Measurements from ENCODE around the gene BCAR1. TPM values are rescaled to one million over a fixed set of nuclear protein-coding genes. Genes with fewer than 3 reads are reported as not detected.
A peak's percentile ranks its signal among the peaks of the same experiment; 100 is the strongest.

BCAR1 gene
- polyA plus RNA-seq, 4 donors = 57.1 to 105 (median 77.6) TPM

DNA sequence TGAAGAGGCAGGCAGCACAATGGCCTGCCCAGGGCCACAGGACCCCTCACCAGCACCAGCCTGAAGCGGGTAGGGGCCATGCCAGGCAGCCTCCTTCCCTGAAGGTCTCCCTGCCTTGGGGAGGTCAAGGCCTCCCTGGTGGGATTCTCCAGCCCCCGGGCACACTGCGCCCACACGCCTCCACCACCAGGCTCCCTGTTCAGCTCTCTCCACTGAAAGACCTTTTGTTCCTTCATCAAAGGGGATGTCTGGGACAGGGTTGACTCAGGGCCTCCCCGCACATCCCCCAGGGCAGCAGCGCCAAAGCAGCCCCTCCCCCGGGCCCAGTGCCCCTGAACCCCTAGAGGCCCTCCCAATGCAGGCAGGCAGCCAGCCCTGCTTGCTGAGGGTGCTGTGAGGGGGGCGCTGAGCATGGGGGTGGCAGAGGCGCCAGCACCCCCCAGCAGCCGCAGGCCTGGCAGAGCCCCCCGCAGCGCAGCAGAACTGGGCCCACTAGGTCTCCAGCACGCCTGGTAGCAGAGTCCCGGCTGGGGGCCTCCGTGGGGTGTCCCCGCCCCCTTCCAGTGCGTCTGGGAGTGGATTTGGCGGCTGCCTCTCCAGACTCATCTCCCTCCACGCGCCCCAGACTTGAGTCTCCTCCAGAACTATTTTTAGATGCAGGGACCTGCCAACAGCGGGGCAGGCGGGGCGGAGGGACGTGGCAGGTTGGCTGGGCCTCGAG is 13.1 kb downstream of the BCAR1 start:
- FAIRE-seq (no peak), DNase-seq (no peak)
- peaks cover 6 to 99% (median 17%) of the 10 kb centered on the region in 3 donors for H3K36me3 ChIP-seq (ENCODE audit: control insufficient read depth in 3 of 3, insufficient read depth in 2 of 3, low read depth in 1 of 3, low read length in 3 of 3)
- H3K4me3 ChIP-seq (ENCODE audit: low read depth in 1 of 3, low read length in 3 of 3) = no peak overlapping the region
- H3K9me3 ChIP-seq (ENCODE audit: control insufficient read depth in 2 of 2, insufficient read depth in 1 of 2, low read depth in 1 of 2, low read length in 1 of 2) = no peaks in the 10 kb centered on the region
- peaks cover 0 to 23% (median 0%) of the 10 kb centered on the region in 3 donors for H3K4me1 ChIP-seq (ENCODE audit: control insufficient read depth in 3 of 3, insufficient read depth in 2 of 3, low read depth in 1 of 3, low read length in 2 of 3)
- peak overlapping the region in 1 of 3 donors; percentile 71 for H3K27ac ChIP-seq (ENCODE audit: low read depth in 1 of 3, low read length in 2 of 3)
- H3K27me3 ChIP-seq (ENCODE audit: control insufficient read depth in 3 of 3, insufficient read depth in 3 of 3, low read length in 3 of 3) = no peaks in the 10 kb centered on the region
- 49 to 60% (median 53%) methylated on average over 22 to 25 of the region's 25 CpGs for WGBS, 3 donors

DNA sequence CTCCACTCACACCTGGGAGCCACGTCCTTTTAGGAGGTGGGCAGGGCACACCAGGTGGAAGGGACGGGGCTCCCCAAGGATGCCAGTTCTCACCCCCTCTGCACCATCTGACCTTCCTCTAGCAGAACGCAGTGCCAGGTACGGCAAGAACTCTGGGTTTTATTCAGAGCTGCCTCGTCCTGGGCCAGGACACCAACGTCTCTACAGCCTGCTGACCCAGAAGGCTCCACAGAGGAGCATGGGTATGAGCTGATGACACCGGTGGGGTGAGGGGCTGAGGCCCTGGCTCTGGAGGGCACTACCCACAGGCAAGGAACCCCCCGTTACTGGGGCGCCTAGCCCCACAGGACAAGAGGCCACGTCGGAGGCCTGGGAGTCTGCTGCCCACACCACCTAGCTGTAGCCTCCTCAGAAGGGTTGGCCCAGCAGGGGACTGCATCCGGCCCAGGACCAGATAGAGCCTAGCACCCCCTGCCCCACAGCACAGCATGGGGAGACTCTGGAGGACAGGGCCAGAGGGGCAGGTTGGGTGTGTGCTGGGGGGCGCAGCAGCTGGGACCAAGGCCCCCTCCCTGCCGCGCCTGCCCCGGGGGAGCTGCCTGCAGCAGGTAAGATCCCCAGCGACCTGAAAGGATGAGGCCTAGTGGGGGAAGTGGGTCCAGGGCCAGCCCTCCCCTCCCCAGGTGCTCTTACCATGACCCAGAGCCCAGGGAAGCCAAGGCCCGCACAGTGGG is 13.9 kb downstream of the BCAR1 start:
- Histone ChIP-seq H3K9me3 (ENCODE audit: control insufficient read depth in 2 of 2, insufficient read depth in 1 of 2, low read depth in 1 of 2, low read length in 1 of 2) (no peaks in the 10 kb centered on the region), H3K4me3 (ENCODE audit: low read depth in 1 of 3, low read length in 3 of 3) (no peak overlapping the region), H3K27me3 (ENCODE audit: control insufficient read depth in 3 of 3, insufficient read depth in 3 of 3, low read length in 3 of 3) (no peaks in the 10 kb centered on the region), H3K27ac (ENCODE audit: low read depth in 1 of 3, low read length in 2 of 3) (peak overlapping the region in 1 of 3 donors; percentile 42), H3K4me1 (ENCODE audit: control insufficient read depth in 3 of 3, insufficient read depth in 2 of 3, low read depth in 1 of 3, low read length in 2 of 3) (peaks cover 0 to 23% (median 0%) of the 10 kb centered on the region in 3 donors), H3K36me3 (ENCODE audit: control insufficient read depth in 3 of 3, insufficient read depth in 2 of 3, low read depth in 1 of 3, low read length in 3 of 3) (peaks cover 9 to 99% (median 20%) of the 10 kb centered on the region in 3 donors)
- WGBS, 3 donors = 83 to 86% (median 83%) methylated on average over 14 to 18 of the region's 18 CpGs
- DNase-seq = no peak
- no peak for FAIRE-seq

DNA sequence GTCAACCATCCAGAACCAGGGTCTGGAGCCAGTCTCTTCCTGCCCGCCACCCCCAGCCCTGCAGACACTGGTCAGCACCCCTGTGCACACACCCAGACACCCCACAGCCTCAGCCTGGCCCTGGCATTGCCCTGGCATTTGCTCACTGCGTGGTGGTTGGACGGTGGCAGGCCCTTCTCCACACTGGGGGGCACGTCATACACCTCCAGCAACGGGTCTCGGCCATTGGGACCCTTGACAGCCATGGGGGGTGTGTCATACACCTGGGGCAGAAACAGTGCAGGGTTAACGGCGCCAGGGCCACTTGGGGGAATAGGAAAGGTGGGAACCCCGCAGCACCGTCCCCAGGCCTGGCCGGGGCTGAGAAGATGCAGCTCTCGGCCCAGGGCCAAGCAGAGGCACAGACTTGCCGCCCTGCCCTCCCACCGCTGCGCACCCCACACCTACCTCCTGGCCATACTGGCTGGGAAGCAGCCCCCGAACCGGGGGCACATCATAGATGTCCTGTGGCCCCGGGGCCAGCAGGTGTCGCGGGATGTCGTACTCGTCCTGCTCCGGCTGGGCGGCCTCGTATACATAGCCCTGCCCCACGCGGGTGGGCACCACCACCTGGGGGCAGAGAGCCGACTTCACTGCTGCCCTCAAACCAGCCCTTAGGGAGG is 14.6 kb downstream of the BCAR1 start:
- Histone ChIP-seq H3K36me3 (ENCODE audit: control insufficient read depth in 3 of 3, insufficient read depth in 2 of 3, low read depth in 1 of 3, low read length in 3 of 3) (peaks cover 9 to 99% (median 18%) of the 10 kb centered on the region in 3 donors), H3K4me3 (ENCODE audit: low read depth in 1 of 3, low read length in 3 of 3) (no peak overlapping the region), H3K27ac (ENCODE audit: low read depth in 1 of 3, low read length in 2 of 3) (no peak overlapping the region), H3K4me1 (ENCODE audit: control insufficient read depth in 3 of 3, insufficient read depth in 2 of 3, low read depth in 1 of 3, low read length in 2 of 3) (peaks cover 0 to 23% (median 0%) of the 10 kb centered on the region in 3 donors), H3K9me3 (ENCODE audit: control insufficient read depth in 2 of 2, insufficient read depth in 1 of 2, low read depth in 1 of 2, low read length in 1 of 2) (no peaks in the 10 kb centered on the region), H3K27me3 (ENCODE audit: control insufficient read depth in 3 of 3, insufficient read depth in 3 of 3, low read length in 3 of 3) (no peaks in the 10 kb centered on the region)
- no peak for FAIRE-seq
- 90 to 93% (median 91%) methylated on average over 26 to 28 of the region's 28 CpGs for WGBS, 3 donors
- DNase-seq = no peak

DNA sequence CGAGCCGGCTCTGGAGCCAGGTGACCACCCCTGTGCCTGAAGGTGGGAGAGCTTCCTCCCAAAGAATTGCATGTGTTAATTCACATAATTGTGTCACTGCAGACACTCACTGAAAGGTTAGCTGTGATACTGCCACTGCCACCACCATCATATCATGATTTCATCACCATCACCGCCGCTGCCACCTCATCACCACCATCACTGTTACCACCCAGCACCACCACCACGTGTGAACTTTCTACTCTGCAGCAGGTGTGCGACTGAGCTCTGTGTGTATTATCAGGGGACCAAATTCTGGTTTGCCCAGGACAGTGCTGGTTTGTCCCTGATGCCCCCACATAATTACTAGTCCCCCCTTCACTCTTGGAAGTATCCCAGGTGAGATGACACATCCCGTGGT is 15.2 kb downstream of the BCAR1 start:
- WGBS, 3 donors = 62 to 73% (median 63%) methylated on average over 7 of the region's 7 CpGs
- Histone ChIP-seq H3K27me3 (ENCODE audit: control insufficient read depth in 3 of 3, insufficient read depth in 3 of 3, low read length in 3 of 3) (no peaks in the 10 kb centered on the region), H3K27ac (ENCODE audit: low read depth in 1 of 3, low read length in 2 of 3) (no peak overlapping the region), H3K36me3 (ENCODE audit: control insufficient read depth in 3 of 3, insufficient read depth in 2 of 3, low read depth in 1 of 3, low read length in 3 of 3) (peaks cover 9 to 96% (median 18%) of the 10 kb centered on the region in 3 donors), H3K4me3 (ENCODE audit: low read depth in 1 of 3, low read length in 3 of 3) (no peak overlapping the region), H3K4me1 (ENCODE audit: control insufficient read depth in 3 of 3, insufficient read depth in 2 of 3, low read depth in 1 of 3, low read length in 2 of 3) (peaks cover 0 to 23% (median 0%) of the 10 kb centered on the region in 3 donors), H3K9me3 (ENCODE audit: control insufficient read depth in 2 of 2, insufficient read depth in 1 of 2, low read depth in 1 of 2, low read length in 1 of 2) (no peaks in the 10 kb centered on the region)
- no peak for DNase-seq
- FAIRE-seq = no peak

- Histone ChIP-seq H3K27ac (ENCODE audit: low read depth in 1 of 3, low read length in 2 of 3) (no peak overlapping the region), H3K36me3 (ENCODE audit: control insufficient read depth in 3 of 3, insufficient read depth in 2 of 3, low read depth in 1 of 3, low read length in 3 of 3) (peaks cover 9 to 95% (median 16%) of the 10 kb centered on the region in 3 donors), H3K4me1 (ENCODE audit: control insufficient read depth in 3 of 3, insufficient read depth in 2 of 3, low read depth in 1 of 3, low read length in 2 of 3) (peaks cover 0 to 23% (median 0%) of the 10 kb centered on the region in 3 donors), H3K27me3 (ENCODE audit: control insufficient read depth in 3 of 3, insufficient read depth in 3 of 3, low read length in 3 of 3) (no peaks in the 10 kb centered on the region), H3K4me3 (ENCODE audit: low read depth in 1 of 3, low read length in 3 of 3) (no peak overlapping the region), H3K9me3 (ENCODE audit: control insufficient read depth in 2 of 2, insufficient read depth in 1 of 2, low read depth in 1 of 2, low read length in 1 of 2) (no peaks in the 10 kb centered on the region)
- DNase-seq (no peak), FAIRE-seq (no peak)
- WGBS, 3 donors = 90 to 93% (median 90%) methylated on average over 34 of the region's 34 CpGs
Observed at GRCh38 chr16:75235721-75236193, 15.7 kb downstream of the BCAR1 start.

GRCh38 chr16:75234856-75235696 is 16.3 kb downstream of the BCAR1 start:
- Histone ChIP-seq H3K9me3 (ENCODE audit: control insufficient read depth in 2 of 2, insufficient read depth in 1 of 2, low read depth in 1 of 2, low read length in 1 of 2) (no peaks in the 10 kb centered on the region), H3K4me3 (ENCODE audit: low read depth in 1 of 3, low read length in 3 of 3) (no peak overlapping the region), H3K27me3 (ENCODE audit: control insufficient read depth in 3 of 3, insufficient read depth in 3 of 3, low read length in 3 of 3) (no peaks in the 10 kb centered on the region), H3K4me1 (ENCODE audit: control insufficient read depth in 3 of 3, insufficient read depth in 2 of 3, low read depth in 1 of 3, low read length in 2 of 3) (peaks cover 0 to 23% (median 0%) of the 10 kb centered on the region in 3 donors), H3K27ac (ENCODE audit: low read depth in 1 of 3, low read length in 2 of 3) (no peak overlapping the region), H3K36me3 (ENCODE audit: control insufficient read depth in 3 of 3, insufficient read depth in 2 of 3, low read depth in 1 of 3, low read length in 3 of 3) (peaks cover 9 to 96% (median 16%) of the 10 kb centered on the region in 3 donors)
- FAIRE-seq = no peak
- DNase-seq = no peak
- WGBS, 3 donors = 84 to 85% (median 85%) methylated on average over 38 to 48 of the region's 48 CpGs

- Histone ChIP-seq H3K27ac (ENCODE audit: low read depth in 1 of 3, low read length in 2 of 3) (peak overlapping the region in 1 of 3 donors; percentile 24), H3K9me3 (ENCODE audit: control insufficient read depth in 2 of 2, insufficient read depth in 1 of 2, low read depth in 1 of 2, low read length in 1 of 2) (no peaks in the 10 kb centered on the region), H3K4me3 (ENCODE audit: low read depth in 1 of 3, low read length in 3 of 3) (no peak overlapping the region), H3K36me3 (ENCODE audit: control insufficient read depth in 3 of 3, insufficient read depth in 2 of 3, low read depth in 1 of 3, low read length in 3 of 3) (peaks cover 9 to 96% (median 26%) of the 10 kb centered on the region in 3 donors), H3K27me3 (ENCODE audit: control insufficient read depth in 3 of 3, insufficient read depth in 3 of 3, low read length in 3 of 3) (no peaks in the 10 kb centered on the region), H3K4me1 (ENCODE audit: control insufficient read depth in 3 of 3, insufficient read depth in 2 of 3, low read depth in 1 of 3, low read length in 2 of 3) (peaks cover 0 to 13% (median 0%) of the 10 kb centered on the region in 3 donors)
- FAIRE-seq = no peak
- 68 to 79% (median 73%) methylated on average over 7 of the region's 7 CpGs for WGBS, 3 donors
- no peak for DNase-seq
Observed at GRCh38 chr16:75233611-75233938, 17.8 kb downstream of the BCAR1 start.

Data from small intestine (tissue), 7 donors.